NCI-H2227 (cell line): ENCODE data around the gene SLC46A2.

Experiments used
- DNase-seq: peaks from one replicate; lab custom pipeline; 2025; ENCODE audit not compliant: unreplicated experiment; lab: John Stamatoyannopoulos, UW

The SLC46A2 gene

DNA sequence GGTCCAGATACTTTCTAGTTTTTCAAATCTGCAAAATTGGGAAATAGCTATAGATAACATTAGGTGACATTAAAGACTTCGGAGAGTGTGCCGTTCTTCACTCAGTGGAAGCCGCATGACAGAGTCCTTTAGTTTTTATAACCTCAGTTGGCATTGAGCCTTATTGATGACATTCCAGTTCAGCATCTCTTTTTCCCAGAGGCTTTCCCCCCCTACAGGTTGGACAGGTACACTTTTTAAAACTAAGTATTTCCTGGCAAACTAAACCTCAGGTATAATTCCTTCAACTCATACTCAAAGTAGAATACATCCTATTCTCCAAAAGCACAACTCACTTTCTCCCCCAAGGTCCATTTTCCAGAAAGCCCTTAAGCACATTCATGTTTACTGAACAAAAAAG, 58.7 kb downstream of the SLC46A2 start:
- no peak for DNase-seq

GRCh38 chr9:112831281-112831851, 59.3 kb downstream of the SLC46A2 start:
- no peak for DNase-seq
